GM21390 (cell line): ENCODE results near the gene GTF2H3.
A peak's percentile ranks its signal among the peaks of the same experiment; 100 is the strongest.

Experiments used
- ATAC-seq: cut with Tn5 transposase; IDR thresholded peaks from one replicate; pipeline ENCODE4 v1.9.1; 2021; ENCODE audit not compliant: unreplicated experiment

The GTF2H3 gene

DNA sequence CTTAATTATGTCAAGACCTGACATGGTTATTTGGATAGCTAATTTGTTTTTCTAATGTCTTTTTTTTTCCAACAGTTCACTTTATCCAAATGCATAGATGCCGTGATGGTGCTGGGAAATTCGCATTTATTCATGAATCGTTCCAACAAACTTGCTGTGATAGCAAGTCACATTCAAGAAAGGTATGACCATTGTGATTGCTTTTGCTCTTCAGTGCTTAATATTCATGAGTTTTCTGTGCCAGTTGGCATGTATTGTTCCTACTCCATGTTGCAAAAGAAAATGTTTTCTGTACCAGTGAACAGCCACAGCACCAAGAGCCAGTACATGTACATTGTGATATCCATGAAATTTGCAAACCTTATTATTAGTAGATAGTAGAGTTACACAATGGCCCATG lies 11.8 kb downstream of the GTF2H3 start:
- ATAC-seq: no peak

DNA sequence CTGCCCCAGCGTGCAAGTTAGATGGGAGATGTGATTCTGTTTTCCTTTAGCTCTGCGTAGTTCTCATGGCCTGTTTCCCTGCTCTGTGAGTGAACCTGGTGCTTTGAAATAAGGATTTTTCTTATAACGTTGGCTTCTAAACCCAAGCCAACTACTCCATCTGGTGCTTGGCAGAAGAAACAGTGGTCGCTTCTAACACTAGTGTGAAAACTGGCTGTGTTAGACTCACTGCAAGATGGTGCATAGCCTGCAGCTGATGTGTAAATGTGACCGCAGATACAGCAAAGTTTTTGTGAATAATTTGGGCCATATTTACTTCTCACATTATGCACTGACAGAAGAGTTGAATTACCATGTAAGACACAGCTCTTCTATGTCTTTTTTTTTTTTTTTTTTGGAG lies 12.2 kb downstream of the GTF2H3 start:
- ATAC-seq: no peak

DNA sequence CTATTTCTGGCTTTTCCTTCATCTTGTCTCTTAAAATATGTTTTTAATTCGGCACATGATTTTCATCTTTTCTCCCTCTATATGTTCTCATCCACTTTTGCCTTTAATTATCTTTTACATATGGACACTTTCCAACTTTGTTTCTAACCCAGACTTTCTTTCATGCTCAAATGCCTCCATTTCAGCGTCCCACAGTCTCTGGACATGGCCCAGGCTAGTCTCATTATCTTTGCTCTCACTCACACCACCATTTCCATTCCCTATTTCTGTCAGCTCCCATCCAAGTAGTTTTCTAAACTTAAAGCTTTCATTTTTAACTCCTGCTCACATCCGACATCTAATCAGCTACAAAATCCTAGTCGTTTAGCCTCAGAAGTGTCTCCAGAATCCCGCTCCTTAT lies 14.8 kb downstream of the GTF2H3 start:
- ATAC-seq: no peak

DNA sequence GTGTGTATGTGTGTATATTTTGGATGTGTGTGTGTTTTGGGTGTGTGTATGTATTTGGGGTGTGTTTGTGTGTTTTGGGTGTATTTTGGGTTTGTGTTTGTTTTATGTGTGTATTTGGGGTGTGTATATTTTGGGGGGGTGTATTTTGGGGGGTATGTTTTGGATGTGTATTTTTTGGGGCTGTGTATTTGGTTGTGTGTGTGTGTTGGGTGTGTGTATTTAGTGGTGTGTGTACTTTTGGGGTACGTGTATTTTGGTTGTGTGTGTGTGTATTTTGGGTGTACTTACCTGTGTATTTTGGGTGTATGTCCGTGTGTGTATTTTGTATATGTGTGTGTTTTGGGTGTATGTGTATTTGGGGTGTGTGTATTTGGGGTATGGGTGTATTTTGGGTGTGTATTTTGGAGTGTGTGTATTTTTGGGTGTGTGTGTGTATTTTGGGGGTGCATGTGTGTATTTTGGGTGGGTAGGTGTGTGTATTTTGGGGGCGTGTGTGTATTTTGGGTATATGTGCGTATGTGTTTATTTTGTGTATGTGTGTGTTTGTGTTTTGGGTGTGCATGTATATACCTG lies 20.6 kb downstream of the GTF2H3 start:
- no peak for ATAC-seq

DNA sequence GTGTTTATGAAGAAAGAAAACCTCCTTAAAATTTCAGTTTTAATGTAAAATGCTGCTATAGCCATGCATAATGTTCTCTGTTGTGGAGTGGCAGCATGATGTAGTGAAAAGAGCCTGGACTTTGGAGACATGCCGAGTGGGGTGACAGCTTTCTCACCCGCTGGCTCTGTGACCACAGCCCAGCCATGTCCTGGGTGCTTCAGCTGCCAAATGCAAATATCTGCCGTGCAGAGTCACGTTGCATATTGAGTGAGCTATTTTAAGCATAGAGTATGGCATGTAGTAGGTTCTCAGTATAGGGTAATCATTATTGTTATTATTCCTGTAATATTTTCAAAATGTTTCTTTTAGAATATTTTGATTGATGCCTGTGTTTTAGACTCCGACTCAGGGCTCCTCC lies 21.8 kb downstream of the GTF2H3 start:
- peak; percentile 95 for ATAC-seq

DNA sequence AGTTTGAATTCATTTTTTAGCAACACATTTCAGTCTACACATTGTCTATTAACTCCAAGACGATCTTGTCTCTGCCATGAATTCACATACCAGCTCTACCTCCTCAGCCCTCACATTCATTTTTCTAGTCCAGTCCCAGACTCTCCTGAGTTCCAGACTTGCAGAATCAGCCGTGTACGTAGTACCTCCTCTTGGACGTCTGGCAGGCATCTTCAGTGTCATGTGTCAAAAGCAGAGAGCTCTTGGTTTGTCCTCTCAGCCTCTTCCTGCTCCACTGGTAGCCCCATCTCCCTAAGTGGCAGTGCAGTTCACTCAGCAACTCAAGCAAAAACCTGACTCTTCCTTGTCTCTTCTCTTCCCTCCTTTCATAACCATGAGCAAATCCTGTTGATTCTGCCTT lies 22.8 kb downstream of the GTF2H3 start:
- no peak for ATAC-seq

DNA sequence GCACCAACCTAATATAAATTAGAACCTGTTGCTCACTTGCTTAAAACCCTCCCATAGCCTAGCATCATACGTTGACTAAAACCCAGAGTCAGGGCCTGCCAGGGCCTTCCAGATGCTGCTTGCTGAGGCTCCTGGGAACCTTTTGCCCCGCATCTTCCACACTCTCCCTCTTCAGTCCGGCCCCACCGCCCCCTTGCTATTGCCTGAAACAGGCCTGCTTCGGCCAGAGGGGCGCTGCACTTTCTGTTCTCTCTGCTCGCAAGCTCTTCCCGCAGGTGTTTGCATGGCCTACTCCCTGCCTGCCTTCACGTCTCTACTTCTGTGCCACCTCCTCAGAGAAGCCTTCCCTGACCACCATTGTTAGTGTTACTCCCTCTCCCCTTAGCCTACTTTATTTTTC lies 23.6 kb downstream of the GTF2H3 start:
- no peak for ATAC-seq

DNA sequence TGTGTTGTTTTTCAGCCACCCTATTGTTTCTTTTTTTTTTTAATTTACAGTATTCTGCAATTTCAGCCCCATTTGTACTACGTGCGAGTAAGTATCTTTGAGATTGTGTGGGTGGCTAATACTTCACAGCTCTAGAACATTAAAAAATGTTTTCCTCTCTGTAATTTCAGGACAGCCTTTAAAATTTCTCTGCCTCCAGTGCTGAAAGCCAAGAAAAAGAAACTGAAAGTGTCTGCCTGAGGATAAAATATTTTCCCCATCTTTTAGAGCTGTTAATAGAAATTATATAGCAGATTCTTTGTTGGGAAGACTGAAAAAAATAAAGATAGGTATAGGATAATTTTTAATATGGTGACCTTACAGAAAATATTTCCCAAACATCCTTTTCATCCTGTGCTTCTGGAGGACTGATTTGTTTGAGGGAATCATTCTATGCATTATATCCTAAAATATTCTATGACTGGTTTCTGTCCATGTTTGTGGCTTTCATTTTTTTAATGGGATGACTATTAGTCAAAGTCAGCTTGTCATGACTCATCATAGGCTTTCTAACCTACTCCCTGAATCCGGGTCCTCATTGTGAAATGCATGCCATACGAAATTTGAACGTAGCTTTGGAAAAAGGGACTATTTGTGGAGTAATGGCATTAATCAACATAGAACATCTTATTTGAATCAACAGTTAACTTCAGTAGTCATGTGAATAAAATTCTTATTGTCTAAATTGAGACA lies 26.5 kb downstream of the GTF2H3 start:
- ATAC-seq: no peak

DNA sequence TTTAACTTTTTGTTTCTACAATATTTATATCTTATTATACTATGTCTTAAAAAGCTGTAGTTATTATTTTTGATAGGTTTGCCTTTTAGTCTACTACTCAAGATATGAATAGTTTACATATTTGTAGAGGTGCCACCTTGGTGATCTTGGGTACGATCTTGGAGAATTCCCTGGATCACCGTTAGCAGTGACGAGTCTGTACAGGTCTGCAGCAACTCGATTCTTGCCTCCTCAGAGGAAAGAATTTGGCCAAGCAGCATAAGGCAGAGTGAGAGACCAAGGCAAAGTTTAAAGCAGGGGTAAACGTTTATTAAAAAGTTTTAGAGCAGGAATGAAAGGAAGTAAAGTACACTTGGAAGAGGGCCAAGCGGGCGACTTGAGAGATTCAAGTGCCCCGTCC lies 34.1 kb downstream of the GTF2H3 start:
- ATAC-seq: no peak

DNA sequence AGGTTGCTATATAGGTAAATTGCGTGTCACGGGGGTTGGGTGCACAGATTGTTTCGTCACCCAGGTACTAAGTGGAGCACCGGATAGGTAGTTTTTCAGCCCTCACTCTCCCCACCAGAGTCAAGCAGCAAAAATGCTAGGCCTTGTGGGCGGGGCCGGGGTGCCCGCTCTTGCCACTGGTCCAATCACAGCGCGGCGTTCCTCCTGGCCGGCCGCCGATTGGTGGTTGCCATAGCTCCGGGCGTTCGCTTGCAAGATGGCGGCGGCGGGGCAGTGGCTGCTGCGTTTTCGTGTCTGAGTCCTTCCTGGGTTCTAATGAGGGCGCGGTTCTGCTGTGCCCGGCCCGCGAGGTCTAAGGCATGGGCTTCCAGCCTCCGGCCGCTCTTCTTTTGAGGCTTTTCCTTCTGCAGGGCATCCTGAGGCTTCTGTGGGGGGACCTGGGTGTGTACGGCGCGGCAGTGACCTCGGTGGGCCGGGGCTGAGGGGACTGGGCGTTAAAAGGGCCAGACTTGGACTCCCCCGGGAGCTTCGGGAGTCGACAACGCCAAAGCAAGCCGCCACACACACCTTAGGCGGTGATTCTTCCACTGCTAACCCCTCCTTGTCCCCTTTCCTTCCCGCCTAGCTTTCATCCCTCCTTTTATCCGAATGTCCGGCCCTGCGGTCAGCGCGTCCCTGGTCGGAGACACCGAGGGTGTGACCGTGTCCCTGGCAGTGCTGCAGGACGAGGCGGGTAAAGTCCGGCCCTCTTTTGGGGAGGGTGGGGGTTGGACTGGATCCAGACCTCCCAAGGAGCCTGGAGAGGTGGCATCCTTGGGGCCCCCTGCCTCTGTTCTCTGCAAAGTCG lies 37.5 kb downstream of the GTF2H3 start, which contains the start of gene TCTN2:
Gene TCTN2 (plus strand): TSS at position 232 of the 847 bp plus-strand sequence. CDS start 128 bp downstream, at position 360.
- ATAC-seq: peak; percentile 100

DNA sequence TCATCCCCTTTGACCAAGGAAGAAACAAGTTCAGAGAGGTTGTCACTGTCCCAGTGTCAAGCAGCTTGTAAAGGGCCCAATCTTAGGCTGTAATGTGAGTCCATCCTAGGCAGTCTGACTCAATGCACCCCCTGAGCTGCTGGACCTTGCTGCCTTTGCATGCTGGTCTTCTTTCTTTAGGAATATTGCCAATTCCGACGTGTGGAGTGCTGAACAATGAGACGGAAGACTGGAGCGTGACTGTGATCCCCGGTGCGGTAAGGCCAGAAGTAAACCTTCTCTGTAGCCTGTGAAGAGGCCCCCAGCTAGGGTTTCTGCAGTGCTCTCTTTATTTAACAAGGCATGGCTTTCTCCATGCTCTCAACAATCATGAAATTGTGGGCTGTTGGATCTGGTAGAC lies 38.2 kb downstream of the GTF2H3 start:
- no peak for ATAC-seq

DNA sequence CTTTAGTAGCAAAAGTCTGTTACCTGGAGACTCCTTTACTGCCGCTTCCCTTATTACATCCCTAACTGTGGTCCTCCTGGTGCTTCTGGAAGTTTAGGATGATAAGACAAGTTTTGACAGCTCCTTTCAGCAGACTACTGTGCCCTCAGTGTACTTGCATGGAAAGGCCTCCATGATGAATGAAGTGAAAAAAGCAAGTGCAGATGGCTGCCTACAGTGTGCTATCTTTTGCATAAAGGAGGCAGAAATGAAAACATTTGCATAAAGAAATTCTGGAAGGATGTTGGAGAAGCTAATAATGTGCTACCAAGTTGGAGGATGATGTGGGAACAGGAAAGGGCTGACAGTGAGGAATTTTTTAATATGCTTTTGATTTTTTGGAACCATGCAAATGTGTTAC lies 41.8 kb downstream of the GTF2H3 start:
- no peak for ATAC-seq

DNA sequence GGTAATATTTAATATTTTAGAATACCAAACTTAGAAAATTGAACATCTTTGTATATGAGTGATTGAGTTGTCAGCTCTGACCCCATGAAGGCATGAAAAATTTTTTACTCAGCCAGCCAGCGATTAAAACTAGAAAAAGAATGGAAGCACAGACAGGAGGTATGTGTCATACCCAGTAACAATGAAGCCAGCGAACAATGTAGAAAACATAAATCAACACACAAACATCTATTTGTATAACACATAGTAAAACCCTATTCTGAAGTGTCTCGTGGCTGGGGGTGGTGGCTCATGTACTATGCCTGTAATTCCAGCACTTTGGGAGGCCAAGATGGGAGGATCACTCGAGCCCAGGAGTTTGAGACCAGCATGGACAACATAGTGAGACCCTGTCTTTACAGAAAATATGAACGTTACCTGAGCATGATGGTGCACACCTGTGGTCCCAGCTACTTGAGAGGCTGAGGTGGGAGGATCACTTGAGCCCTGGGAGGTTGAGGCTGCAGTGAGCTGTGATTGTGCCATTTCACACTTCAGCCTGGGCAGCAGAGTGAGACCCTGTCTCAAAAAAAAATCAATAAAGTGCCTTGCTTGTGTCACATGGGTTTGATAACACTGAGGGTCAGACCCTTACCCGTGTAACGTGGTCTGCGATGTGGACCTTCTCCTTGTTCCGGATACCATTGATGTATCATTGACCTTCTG lies 43.1 kb downstream of the GTF2H3 start:
- ATAC-seq: no peak

DNA sequence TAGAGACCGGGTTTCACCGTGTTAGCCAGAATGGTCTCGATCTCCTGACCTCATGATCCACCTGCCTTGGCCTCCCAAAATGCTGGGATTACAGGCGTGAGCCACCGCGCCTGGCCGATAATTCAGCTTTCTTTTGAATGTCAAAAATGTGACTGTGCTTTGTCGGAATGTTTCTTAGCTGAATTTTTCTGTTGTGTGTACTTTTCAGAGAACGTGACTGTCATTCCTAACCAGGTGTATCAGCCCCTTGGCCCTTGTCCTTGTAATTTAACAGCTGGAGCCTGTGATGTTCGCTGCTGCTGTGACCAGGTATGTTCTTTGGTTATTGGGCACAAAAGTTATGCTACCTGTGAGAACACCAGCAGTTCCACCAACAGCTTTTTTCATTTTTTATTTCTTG lies 45.4 kb downstream of the GTF2H3 start:
- no peak for ATAC-seq

DNA sequence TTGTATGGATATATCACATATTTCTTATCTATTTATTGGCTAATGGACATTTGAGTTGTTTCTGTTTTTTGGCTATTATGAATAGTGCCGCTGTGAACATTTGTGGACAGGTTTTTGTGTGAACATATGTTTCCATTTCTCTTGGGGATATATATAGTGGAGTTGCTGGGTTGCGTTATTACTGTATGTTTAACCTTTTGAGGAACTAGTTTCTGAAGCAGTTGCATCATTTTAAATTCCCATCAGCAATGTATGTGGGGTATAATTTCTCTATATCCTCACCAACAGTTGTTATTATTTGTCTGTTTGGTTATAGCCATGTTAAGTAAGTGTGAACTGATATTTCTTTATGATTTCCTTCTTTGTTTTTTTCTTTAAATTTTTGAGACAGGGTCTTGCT lies 48.0 kb downstream of the GTF2H3 start:
- ATAC-seq: no peak

DNA sequence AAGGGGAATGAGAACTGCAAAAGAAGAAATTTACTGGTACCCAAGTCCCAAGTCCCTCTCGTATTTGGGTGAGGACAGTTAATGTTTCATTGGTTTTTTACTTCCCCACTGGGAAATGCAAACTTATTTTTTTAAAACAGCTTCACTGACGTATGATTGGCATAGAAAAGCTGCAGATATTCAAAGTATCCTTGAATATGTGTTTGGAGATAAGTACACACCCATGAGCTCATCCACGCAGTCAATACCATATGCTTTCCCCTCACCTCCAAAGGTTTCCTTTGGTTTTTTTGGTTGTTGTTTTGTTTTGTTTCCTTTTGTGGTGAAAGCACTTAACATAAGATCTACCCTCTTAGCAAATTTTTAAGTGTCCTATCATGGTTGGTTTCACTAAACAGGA lies 50.3 kb downstream of the GTF2H3 start:
- no peak for ATAC-seq

DNA sequence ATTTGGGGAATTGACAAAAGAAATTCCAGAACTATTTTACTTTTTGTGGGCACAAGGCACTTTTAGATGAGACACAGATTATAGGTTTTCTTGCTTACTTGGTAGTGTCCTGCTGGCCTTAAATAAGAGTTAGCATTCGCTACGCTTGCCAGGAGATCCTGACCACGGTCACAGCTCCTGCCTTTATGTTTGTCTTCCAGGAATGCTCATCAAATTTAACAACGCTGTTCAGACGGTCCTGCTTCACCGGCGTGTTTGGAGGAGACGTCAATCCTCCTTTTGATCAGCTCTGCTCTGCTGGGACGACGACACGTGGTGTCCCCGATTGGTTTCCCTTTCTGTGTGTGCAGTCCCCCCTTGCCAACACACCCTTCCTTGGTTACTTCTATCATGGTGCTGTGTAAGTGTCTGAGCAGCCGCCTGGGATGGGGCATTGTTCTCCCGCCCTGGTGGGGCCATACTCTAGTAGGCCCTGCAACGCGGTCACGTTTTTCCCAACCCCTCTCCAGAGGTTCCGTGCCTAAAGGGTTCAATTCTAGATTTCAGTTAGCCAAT lies 53.1 kb downstream of the GTF2H3 start:
- ATAC-seq: no peak

DNA sequence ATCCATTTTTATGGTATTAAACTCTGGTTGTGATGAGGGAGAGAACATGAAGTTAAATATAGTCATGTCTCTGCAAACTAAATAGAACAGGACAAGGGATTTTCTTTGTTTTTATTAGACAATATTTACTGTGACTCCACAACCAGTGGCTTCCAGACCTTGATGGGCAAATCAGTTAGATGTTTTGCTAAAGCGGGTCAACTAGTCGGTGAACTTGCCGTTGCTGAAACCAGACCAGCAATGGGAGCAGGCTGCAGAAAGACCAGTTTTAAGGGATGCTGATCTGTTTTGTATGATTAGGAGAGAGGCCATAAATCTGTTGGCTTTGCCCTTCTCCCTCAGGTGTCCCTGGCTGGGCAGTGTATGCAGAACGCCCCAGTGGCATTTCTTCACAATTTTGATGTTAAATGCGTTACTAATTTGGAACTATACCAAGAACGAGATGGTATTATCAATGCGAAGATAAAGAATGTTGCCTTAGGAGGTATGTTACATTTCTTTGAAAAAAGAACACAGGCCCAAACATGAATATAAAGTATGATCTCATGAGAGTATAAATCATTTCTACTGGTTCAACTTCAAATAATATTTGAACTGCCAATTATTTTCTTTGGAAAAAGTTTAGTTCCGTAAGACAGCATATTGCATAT lies 56.7 kb downstream of the GTF2H3 start:
- ATAC-seq: no peak

DNA sequence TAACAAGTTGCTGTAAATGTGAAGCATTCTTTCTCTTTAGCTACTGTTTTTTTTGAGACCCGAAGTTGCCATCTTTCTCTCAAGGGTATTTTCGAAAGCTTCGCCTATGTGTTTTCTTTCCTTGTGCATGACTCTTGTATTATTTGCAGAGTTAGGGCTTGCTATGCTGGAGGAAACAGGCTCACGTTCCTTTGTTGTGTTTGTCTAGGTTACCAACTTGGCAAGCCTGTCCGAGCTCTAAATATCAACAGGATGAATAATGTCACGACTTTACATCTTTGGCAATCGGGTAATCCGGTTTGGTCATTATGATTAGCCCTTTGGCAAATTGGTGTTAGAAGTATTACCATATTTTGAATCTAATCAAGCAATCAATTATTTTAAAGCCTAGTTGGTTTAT lies 62.6 kb downstream of the GTF2H3 start:
- no peak for ATAC-seq

DNA sequence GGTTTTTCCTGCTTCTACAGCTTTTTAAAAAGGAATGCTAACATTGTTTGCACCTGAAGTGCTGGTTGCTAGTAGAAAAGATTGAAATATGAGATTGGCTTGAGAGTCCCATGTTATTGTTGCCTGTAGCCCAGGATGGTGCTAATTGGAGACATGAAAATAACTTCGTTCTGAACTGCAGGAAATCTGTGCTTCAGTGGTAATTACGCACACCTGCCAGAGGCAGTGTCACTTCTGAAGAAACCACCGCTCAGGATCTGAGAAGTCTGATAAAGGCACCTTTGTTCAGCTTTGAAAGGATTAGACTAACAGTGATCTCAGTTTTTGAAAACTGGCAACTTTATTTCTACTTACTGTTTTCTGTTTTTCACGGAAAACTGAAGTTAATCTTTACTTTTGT lies 63.0 kb downstream of the GTF2H3 start:
- ATAC-seq: no peak

DNA sequence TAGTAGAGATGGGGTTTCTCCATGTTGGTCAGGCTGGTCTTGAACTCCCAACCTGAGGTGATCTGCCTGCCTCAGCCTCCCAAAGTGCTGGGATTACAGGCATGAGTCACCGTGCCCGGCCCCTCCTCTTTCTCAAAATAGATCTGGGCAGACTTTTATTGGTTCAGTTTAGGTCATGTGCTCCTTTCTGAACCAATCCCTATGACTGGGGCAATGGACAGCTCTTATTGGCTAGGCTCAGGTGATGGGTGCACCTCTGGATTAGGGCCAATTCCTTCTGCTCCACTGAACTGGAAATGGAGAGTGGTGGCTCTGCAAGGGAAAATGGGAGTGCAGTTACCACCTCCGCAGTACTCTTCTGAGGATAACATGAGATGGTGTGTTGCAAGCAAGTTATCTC lies 72.3 kb downstream of the GTF2H3 start:
- no peak for ATAC-seq
